Body of pancreas (tissue), 4 donors: ENCODE data around the gene IGFBP6. TPM values are rescaled to one million over a fixed set of nuclear protein-coding genes. Genes with fewer than 3 reads are reported as not detected.
A peak's percentile ranks its signal among the peaks of the same experiment; 100 is the strongest.

ENCODE experiments used
- ATAC-seq: fragments of 150-250 bp; one replicate; pipeline ENCODE4 v1.9.1; 2016
- DNase-seq, 4 donors: peaks; one replicate each; pipeline ENCODE4 v3.0.0-alpha.2; 2019
- H3K27ac ChIP-seq, 4 donors: fragments of 200-600 bp; sonication (generic); 1 replicate in 3 of 4; 2 replicates in 1 of 4; pipeline versions ENCODE4 v1.5.1 to v1.6.1; 2016 to 2019; ENCODE audit warnings: mild to moderate bottlenecking in 1 of 4, mixed read lengths in 1 of 4, moderate library complexity in 1 of 4
- H3K27me3 ChIP-seq, 2 donors: fragments of 200-600 bp; sonication (generic); one replicate each; pipeline ENCODE4 v1.6.0; 2016; ENCODE audit warnings: mild to moderate bottlenecking in 1 of 2
- H3K36me3 ChIP-seq, 2 donors: fragments of 200-600 bp; sonication (generic); replicated peaks in 1 of 2; 2 replicates each; pipeline ENCODE4 v1.5.1; 2016; ENCODE audit warnings: low read depth in 2 of 2; ENCODE audit not compliant: insufficient read depth in 1 of 2
- H3K4me1 ChIP-seq: fragments of 200-600 bp; sonication (generic); one replicate; pipeline ENCODE4 v1.6.0; 2016
- H3K4me3 ChIP-seq, 2 donors: fragments of 200-600 bp; sonication (generic); 1 replicate in 1 of 2; 2 replicates in 1 of 2; pipeline ENCODE4 v1.5.1; 2016 to 2019
- H3K9me3 ChIP-seq, 3 donors: fragments of 200-600 bp; sonication (generic); 1 replicate in 2 of 3; 2 replicates in 1 of 3; pipeline ENCODE4 v1.5.1; 2016
- POLR2A ChIP-seq, 3 donors: fragments of 450-650 bp; IDR thresholded peaks; one replicate each; pipeline ENCODE4 v1.6.1; 2016; ENCODE audit warnings: antibody characterized with exemption in 3 of 3, mild to moderate bottlenecking in 2 of 3
- WGBS, 2 donors: methylation state at CpG; one replicate each; pipeline ENCODE4 v1.1.5; 2017; 5-methylcytosine and 5-hydroxymethylcytosine counted together
- intact Hi-C: fragments of 100-400 bp; cut with DNase I; formaldehyde crosslinking; loops from one replicate; pipeline ENCODE4 v1.15.1; 2023
- total RNA-seq, 2 donors: library from RNA; depleted of rRNA; stranded (reverse); fragments of >200 nt; gene quantifications; one replicate each; pipeline ENCODE4 v1.1.0, GENCODE V29; 2016
- TF ChIP-seq, protein P1 (sequence below), 7 experiments: fragments of 450-650 bp in 4 of 7; fragments of 200-600 bp in 3 of 7; sonication (generic) in 3 of 7; IDR thresholded peaks; one replicate each; pipeline ENCODE4 v1.5.1; 2016 to 2019; ENCODE audit warnings: antibody characterized with exemption in 7 of 7

Gene IGFBP6
- total RNA-seq, 2 donors from 2014 or later: 154 to 204 TPM

- WGBS, 2 donors: 89% methylated on average over 14 of the region's 14 CpGs
- TF ChIP-seq POLR2A (IDR thresholded peaks at IDR 0.05): peak in 1 of 3 donors; percentile 3
- TF ChIP-seq, protein P1, sequence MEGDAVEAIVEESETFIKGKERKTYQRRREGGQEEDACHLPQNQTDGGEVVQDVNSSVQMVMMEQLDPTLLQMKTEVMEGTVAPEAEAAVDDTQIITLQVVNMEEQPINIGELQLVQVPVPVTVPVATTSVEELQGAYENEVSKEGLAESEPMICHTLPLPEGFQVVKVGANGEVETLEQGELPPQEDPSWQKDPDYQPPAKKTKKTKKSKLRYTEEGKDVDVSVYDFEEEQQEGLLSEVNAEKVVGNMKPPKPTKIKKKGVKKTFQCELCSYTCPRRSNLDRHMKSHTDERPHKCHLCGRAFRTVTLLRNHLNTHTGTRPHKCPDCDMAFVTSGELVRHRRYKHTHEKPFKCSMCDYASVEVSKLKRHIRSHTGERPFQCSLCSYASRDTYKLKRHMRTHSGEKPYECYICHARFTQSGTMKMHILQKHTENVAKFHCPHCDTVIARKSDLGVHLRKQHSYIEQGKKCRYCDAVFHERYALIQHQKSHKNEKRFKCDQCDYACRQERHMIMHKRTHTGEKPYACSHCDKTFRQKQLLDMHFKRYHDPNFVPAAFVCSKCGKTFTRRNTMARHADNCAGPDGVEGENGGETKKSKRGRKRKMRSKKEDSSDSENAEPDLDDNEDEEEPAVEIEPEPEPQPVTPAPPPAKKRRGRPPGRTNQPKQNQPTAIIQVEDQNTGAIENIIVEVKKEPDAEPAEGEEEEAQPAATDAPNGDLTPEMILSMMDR (IDR thresholded peaks at IDR 0.05): no peak
- peak overlapping the region in 2 of 4 donors; percentile 4 to 66 for H3K27ac ChIP-seq
- H3K4me3 ChIP-seq: no peak overlapping the region
- no peaks in the 10 kb centered on the region for H3K27me3 ChIP-seq
- ATAC-seq (no peak), DNase-seq (peak in 2 of 4 donors; percentile 5 to 15)
- H3K9me3 ChIP-seq: no peaks in the 10 kb centered on the region
- intact Hi-C loops: loop anchor here (10.0 kb wide), 1 partner anchor 132 kb away; no protein-coding TSS in a partner anchor
- peaks cover 0 to 13% of the 10 kb centered on the region in 2 donors for H3K36me3 ChIP-seq
- peaks cover 33% of the 10 kb centered on the region for H3K4me1 ChIP-seq
Observed at GRCh38 chr12:53062977-53063707, 34.3 kb upstream of the IGFBP6 start.

DNA sequence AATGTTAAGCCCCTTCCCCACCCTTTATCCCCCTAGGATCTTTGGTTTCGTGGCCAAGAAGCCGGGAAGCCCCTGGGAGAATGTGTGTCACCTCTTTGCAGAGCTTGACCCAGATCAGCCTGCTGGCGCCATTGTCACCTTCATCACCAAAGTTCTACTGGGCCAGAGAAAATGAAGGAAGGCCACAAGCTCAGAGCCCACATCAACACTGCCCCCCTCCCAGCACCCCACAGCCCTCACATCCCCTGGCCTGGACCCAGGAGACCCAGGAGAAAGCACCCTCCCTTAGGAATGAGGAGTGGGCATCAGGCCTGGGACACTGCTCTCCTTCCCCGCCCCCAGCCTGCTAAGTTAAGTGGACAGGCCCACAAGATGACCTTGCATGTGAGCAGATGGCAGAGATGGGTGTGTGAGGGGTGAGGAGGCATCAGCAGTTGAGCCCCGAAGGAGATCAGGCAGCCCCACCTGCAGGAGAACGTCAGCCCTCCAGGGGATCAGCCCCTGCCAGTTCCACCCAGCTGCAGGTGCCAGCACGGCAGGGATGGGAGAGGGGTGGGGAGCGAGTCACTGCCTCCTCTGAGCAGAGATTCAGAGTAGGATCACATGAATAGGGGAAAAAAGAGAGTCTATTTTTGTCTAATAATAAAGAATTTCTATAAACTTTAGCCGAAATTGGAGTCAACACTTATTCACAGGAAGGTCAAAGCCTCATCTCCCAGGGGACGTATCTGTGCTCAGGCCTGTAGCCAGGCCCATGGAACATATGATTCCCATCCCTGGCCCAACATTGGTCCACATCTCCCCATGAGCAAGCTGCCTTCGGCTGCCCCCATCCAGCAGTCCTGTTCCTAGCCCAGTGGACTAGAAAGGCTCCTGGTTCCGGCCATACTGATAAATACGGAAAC is 33.5 kb upstream of the IGFBP6 start:
- no peak for ATAC-seq
- Histone ChIP-seq H3K9me3 (no peaks in the 10 kb centered on the region), H3K27ac (peak overlapping the region in 2 of 4 donors; percentile 10 to 27), H3K27me3 (no peaks in the 10 kb centered on the region), H3K4me1 (peaks cover 33% of the 10 kb centered on the region), H3K4me3 (no peak overlapping the region), H3K36me3 (peaks cover 0 to 13% of the 10 kb centered on the region in 2 donors)
- intact Hi-C loops: loop anchor here (10.0 kb wide), 1 partner anchor 131 kb away; no protein-coding TSS in a partner anchor
- TF ChIP-seq POLR2A (IDR thresholded peaks at IDR 0.05): no peak
- TF ChIP-seq, protein P1 (IDR thresholded peaks at IDR 0.05): no peak
- DNase-seq: peak in 2 of 4 donors; percentile 22 to 56
- WGBS, 2 donors: 63 to 73% methylated on average over 13 of the region's 13 CpGs

GRCh38 chr12:53064613-53065436 is 32.6 kb upstream of the IGFBP6 start:
- H3K4me3 ChIP-seq: no peak overlapping the region
- peaks cover 0 to 13% of the 10 kb centered on the region in 2 donors for H3K36me3 ChIP-seq
- peaks cover 30% of the 10 kb centered on the region for H3K4me1 ChIP-seq
- H3K27me3 ChIP-seq: no peaks in the 10 kb centered on the region
- no peak for TF ChIP-seq POLR2A (IDR thresholded peaks at IDR 0.05)
- TF ChIP-seq, protein P1 (IDR thresholded peaks at IDR 0.05): no peak
- H3K9me3 ChIP-seq: no peaks in the 10 kb centered on the region
- H3K27ac ChIP-seq: peak overlapping the region in 1 of 4 donors; percentile 10
- intact Hi-C loops: loop anchor here (5.0 to 10.0 kb wide), 2 partner anchors 37 to 130 kb away; partner anchors contain the start of gene SOAT2
- WGBS, 2 donors: 78 to 87% methylated on average over 11 of the region's 11 CpGs
- DNase-seq (peak in 1 of 4 donors; percentile 2), ATAC-seq (no peak)

- intact Hi-C loops: loop anchor here (5.0 to 10.0 kb wide), 2 partner anchors 37 to 129 kb away; partner anchors contain the start of gene SOAT2
Observed at GRCh38 chr12:53065470-53065869, 32.0 kb upstream of the IGFBP6 start.

More at GRCh38 chr12:53065470-53065869, 32.0 kb upstream of the IGFBP6 start:
- ATAC-seq (no peak), DNase-seq (peak in 2 of 4 donors; percentile 2 to 16)
- Histone ChIP-seq H3K9me3 (no peaks in the 10 kb centered on the region), H3K27me3 (no peaks in the 10 kb centered on the region), H3K4me3 (no peak overlapping the region), H3K36me3 (peaks cover 0 to 15% of the 10 kb centered on the region in 2 donors), H3K27ac (no peak overlapping the region), H3K4me1 (peaks cover 23% of the 10 kb centered on the region)
- WGBS, 2 donors: 73 to 77% methylated on average over 7 of the region's 7 CpGs
- TF ChIP-seq, protein P1 (IDR thresholded peaks at IDR 0.05): no peak
- no peak for TF ChIP-seq POLR2A (IDR thresholded peaks at IDR 0.05)
